Mucosa of descending colon (tissue), 3 donors: Measurements from ENCODE around the gene NAGS. TPM values are rescaled to one million over a fixed set of nuclear protein-coding genes. Genes with fewer than 3 reads are reported as not detected.
"Not testable (repeated sequence)": the region's sequence is repeated elsewhere in the genome, so short reads cannot be mapped to it uniquely, and the experiment has no call there.

ENCODE experiments used
- ATAC-seq: fragments of 200-7000 bp; cut with Tn5 transposase; one replicate; pipeline ENCODE4 v1.9.1; 2020; ENCODE audit warnings: mild to moderate bottlenecking, moderate library complexity
- DNase-seq, 3 donors: peaks; one replicate each; pipeline ENCODE4 v3.0.0-alpha.2; 2020
- H3K36me3 ChIP-seq: fragments of 200-600 bp; one replicate; pipeline ENCODE4 v1.8.0; 2021; ENCODE audit warnings: low read depth, mild to moderate bottlenecking
- H3K4me1 ChIP-seq: fragments of 200-600 bp; one replicate; pipeline ENCODE4 v1.8.0; 2021; ENCODE audit warnings: low read depth, mild to moderate bottlenecking
- H3K4me3 ChIP-seq: fragments of 200-600 bp; one replicate; pipeline ENCODE4 v1.8.0; 2021; ENCODE audit warnings: mild to moderate bottlenecking
- H3K9me3 ChIP-seq: fragments of 200-600 bp; one replicate; pipeline ENCODE4 v1.8.0; 2021; ENCODE audit warnings: mild to moderate bottlenecking
- intact Hi-C, 2 donors: fragments of 100-400 bp; cut with DNase I in 1 of 2; cut with micrococcal nuclease in 1 of 2; formaldehyde crosslinking; loops; one replicate each; pipeline versions ENCODE4 v1.11.0 to v1.11.1; 2022; cut with DNase I, micrococcal nuclease
- long read RNA-seq, 2 donors: library from polyadenylated mRNA; unstranded; transcript quantifications; one replicate each; pipeline ENCODE4 v2.0.0, GENCODE V29; 2019 to 2021
- total RNA-seq, 3 donors: library from RNA; stranded (reverse); fragmentation: NEBNext Ultra II Directional in 2 of 3; extraction: Animal tissue kit (Norgen Biotek cat#: 25700) in 2 of 3; gene quantifications; one replicate each; pipeline versions ENCODE4 v1.2.1 to v1.2.4, GENCODE V29; 2021 to 2023
- TF ChIP-seq, protein P1 (sequence below): fragments of 200-600 bp; IDR thresholded peaks from one replicate; pipeline ENCODE4 v1.8.0; 2022; ENCODE audit warnings: antibody characterized with exemption, mild to moderate bottlenecking
- donor health status: DM: no; HTN: no; CAD: no; lungs with moderate emphysema.
- donor health status: DM: no; HTN: no; CAD: no.
- donor health status: DM: no; HTN: yes; CAD: no.

NAGS gene, protein sequence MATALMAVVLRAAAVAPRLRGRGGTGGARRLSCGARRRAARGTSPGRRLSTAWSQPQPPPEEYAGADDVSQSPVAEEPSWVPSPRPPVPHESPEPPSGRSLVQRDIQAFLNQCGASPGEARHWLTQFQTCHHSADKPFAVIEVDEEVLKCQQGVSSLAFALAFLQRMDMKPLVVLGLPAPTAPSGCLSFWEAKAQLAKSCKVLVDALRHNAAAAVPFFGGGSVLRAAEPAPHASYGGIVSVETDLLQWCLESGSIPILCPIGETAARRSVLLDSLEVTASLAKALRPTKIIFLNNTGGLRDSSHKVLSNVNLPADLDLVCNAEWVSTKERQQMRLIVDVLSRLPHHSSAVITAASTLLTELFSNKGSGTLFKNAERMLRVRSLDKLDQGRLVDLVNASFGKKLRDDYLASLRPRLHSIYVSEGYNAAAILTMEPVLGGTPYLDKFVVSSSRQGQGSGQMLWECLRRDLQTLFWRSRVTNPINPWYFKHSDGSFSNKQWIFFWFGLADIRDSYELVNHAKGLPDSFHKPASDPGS
- 10 to 100 TPM in 1 of 3 donors, 1 to 10 TPM in 2; 6.1 to 21.4 (median 7.0) TPM for total RNA-seq
- long read RNA-seq, donor 1, partial matches to known transcripts = 16 of 24 reads
- long read RNA-seq, donor 1, other reads (novel, unspliced or antisense) = 5 of 24 reads
- long read RNA-seq, donor 2, partial matches to known transcripts = 5 of 8 reads
- long read RNA-seq, donor 2, other reads (novel, unspliced or antisense) = 2 of 8 reads

DNA sequence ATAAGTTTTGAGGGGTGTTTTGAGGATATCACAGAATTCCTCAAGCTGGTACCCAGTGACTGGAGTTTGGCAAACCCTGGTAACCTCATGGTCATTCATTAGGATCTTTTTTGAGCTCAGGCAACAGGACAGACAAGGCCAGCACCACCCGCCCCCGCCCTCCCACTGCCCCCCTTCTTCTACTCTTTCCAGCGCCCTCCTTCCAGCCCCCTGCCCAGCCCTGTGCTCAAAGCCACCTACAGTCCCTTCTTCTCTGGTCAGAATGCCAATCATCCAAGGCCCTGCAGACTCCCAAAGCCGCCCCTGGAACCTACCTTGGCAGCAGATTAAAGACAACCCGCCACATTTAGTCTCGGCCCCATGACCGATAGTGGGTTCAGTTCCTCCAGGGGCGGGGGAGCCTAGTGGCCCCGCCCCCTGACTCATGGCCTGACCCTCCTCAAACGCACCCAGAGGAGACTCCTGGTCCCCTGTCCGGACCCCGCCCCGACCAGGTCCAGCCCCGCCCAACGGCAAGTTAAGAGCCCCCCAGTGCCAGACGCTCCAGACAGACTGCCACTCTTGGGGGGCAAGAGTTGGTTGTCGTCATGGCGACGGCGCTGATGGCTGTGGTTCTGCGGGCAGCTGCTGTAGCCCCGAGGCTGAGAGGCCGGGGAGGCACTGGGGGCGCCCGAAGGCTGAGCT is at the start of gene NAGS:
Gene NAGS (plus strand): TSS at position 546 of the 684 bp plus-strand sequence. CDS start 42 bp downstream, at position 588.
- TF ChIP-seq, protein P1, sequence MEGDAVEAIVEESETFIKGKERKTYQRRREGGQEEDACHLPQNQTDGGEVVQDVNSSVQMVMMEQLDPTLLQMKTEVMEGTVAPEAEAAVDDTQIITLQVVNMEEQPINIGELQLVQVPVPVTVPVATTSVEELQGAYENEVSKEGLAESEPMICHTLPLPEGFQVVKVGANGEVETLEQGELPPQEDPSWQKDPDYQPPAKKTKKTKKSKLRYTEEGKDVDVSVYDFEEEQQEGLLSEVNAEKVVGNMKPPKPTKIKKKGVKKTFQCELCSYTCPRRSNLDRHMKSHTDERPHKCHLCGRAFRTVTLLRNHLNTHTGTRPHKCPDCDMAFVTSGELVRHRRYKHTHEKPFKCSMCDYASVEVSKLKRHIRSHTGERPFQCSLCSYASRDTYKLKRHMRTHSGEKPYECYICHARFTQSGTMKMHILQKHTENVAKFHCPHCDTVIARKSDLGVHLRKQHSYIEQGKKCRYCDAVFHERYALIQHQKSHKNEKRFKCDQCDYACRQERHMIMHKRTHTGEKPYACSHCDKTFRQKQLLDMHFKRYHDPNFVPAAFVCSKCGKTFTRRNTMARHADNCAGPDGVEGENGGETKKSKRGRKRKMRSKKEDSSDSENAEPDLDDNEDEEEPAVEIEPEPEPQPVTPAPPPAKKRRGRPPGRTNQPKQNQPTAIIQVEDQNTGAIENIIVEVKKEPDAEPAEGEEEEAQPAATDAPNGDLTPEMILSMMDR = no peak
- no peak for ATAC-seq
- no peaks in the 10 kb centered on the region for H3K9me3 ChIP-seq
- no peaks in the 10 kb centered on the region for H3K36me3 ChIP-seq
- intact Hi-C loops = no loop called here
- H3K4me3 ChIP-seq = peak within 1 kb of the TSS; percentile 24
- DNase-seq = peak; percentile 45 to 64 (median 63)
- H3K4me1 ChIP-seq = peaks cover 36% of the 10 kb centered on the region

DNA sequence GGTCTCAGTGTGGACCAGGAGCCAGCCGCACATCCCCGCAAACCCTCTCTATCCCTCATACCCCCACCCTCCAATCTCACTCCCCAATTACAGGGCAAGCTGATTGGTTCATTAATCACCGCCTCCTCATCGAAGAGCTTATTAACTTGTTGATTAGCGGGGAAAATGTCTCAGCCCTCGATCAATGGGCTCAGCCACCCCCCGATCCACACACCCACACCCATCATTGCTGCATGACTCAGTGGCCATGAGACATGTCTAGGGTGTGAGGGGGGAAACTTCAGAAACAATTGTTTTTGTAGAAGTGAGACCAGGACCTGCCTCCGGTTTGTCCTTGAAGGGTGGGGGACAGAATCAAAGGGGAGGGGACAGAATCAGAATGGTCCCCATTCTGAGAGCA is 48.2 kb upstream of the NAGS start:
- intact Hi-C loops = no loop called here
- no peaks in the 10 kb centered on the region for H3K36me3 ChIP-seq
- ATAC-seq = no peak

DNA sequence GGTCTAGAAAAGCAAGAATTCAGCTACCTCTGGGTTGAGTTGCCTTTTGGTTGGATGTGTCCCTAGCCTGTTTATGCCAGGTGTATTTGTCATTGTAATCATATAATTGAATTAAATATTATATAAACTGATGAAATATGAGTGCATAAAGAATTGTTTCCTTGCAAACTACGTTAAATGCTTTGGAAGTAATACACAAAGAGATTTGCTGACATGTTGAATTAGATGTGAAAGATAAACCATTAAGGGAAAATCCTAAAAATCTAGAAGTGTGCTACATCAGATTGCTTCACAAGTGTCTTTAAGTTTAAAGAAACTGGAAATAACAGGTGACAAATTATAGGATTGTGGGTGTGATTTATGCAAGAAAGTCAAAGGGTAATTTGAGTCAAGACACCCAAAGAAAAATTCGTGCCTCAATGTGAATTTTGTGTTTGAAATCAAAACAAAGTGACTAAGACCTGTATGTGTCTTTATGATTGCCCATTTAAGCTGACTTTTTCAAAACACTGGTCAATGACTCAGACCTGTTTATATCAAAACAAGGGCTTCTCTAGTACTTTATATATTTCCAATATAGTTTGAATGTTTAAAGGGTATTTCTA is 45.6 kb upstream of the NAGS start:
- no peak for ATAC-seq
- intact Hi-C loops = no loop called here
- TF ChIP-seq, protein P1 = no peak
- Histone ChIP-seq H3K4me3 (no peak overlapping the region), H3K36me3 (no peaks in the 10 kb centered on the region), H3K4me1 (no peaks in the 10 kb centered on the region), H3K9me3 (no peaks in the 10 kb centered on the region)
- DNase-seq = no peak

More for the DNA sequence above, 48.2 kb upstream of the NAGS start:
- Histone ChIP-seq H3K4me1 (peaks cover 6% of the 10 kb centered on the region), H3K9me3 (no peaks in the 10 kb centered on the region), H3K4me3 (no peak overlapping the region)
- TF ChIP-seq, protein P1 = no peak
- DNase-seq = peak in 1 of 3 donors; percentile 5

DNA sequence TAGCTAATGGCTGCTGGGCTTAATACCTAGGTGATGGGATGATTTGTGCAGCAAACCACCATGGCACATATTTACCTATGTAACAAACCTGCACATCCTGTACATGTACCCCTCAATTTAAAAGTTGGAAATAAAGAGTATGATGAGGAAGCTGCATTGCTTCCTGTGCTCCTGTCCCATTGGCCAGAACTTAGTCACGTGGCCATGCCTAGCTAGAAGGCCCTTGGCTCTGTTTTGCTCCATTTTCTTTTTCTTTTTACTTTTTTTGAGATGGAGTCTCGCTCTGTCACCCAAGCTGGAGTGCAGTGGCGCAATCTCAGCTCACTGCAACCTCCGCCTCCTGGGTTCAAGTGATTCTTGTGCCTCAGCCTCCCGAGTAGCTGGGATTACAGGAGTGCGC is 43.1 kb upstream of the NAGS start:
- H3K4me3 ChIP-seq, DNase-seq, H3K9me3 ChIP-seq, H3K4me1 ChIP-seq, intact Hi-C loops, H3K36me3 ChIP-seq, ATAC-seq: not testable (repeated sequence)

DNA sequence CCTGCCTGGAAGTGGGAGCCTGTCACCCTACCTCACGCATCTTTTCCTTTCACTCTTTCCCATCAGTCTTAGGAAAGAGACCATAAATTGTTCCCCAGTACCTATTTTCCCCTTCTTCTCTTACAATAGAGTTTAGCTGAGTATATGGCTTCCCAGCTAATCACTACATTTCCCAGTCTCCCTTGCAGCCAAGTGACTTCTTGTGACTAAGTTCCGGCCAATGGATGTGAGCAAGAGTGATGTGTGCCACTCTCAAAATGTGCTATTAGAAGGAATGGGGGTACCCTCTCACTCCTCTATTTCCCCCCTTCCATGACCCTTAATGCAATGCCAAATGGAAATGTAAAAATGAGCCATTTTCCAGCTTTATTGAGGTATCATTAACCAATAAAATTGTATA is 42.5 kb upstream of the NAGS start:
- Histone ChIP-seq H3K4me3 (no peak overlapping the region), H3K4me1 (no peaks in the 10 kb centered on the region), H3K36me3 (no peaks in the 10 kb centered on the region), H3K9me3 (no peaks in the 10 kb centered on the region)
- DNase-seq = no peak
- no peak for ATAC-seq
- intact Hi-C loops = no loop called here
- TF ChIP-seq, protein P1 = no peak
